Measurements from ENCODE around the gene CD44.
A peak's percentile ranks its signal among the peaks of the same experiment; 100 is the strongest.

The CD44 gene

DNA sequence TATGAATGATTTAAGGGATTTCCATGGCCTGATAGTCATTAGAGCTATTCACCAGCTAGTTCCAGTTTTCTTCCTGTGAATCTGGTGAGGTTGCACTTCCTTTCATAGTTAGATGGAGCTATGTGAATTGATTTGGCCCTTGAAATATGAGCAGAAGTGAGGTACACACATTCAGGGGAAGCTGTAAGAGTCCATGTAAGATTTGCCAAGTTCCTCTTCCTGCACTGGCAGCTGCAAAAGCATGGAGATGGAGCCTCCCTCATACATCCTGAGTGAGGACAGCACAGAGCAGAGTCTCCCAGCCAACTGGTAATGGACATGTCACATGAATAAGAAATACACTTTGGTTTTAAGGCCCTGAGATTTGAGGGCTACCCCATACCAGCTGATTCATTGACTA, 111.7 kb downstream of the CD44 start:
- TF ChIP-seq, protein P1, sequence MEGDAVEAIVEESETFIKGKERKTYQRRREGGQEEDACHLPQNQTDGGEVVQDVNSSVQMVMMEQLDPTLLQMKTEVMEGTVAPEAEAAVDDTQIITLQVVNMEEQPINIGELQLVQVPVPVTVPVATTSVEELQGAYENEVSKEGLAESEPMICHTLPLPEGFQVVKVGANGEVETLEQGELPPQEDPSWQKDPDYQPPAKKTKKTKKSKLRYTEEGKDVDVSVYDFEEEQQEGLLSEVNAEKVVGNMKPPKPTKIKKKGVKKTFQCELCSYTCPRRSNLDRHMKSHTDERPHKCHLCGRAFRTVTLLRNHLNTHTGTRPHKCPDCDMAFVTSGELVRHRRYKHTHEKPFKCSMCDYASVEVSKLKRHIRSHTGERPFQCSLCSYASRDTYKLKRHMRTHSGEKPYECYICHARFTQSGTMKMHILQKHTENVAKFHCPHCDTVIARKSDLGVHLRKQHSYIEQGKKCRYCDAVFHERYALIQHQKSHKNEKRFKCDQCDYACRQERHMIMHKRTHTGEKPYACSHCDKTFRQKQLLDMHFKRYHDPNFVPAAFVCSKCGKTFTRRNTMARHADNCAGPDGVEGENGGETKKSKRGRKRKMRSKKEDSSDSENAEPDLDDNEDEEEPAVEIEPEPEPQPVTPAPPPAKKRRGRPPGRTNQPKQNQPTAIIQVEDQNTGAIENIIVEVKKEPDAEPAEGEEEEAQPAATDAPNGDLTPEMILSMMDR (IDR thresholded peaks at IDR 0.05; ENCODE audit: insufficient read depth, low read depth, low read length, missing control alignments) = no peak
- H3K4me3 ChIP-seq (ENCODE audit: low read length) = no peak overlapping the region
- DNase-seq (ENCODE audit: low read depth) = no peak

DNA sequence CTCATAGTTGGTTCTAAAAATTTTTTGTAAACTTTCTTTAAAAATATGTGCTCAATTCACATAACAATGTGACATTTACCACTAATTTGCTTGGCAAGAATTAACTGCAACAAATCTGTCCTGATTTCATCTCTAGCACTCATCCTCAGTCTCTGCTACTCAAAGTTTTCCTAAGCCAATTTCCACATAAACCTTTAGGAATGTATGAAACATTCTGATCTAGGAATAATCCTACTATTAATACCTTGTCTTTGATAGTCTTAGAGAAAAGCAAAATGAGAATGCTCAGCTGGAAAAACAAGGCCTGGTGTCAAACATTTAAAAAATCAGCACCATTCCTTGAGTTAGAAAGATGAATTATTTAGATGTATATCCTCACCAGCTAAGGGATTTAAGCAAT, 114.3 kb downstream of the CD44 start:
- TF ChIP-seq, protein P1 (IDR thresholded peaks at IDR 0.05; ENCODE audit: insufficient read depth, low read depth, low read length, missing control alignments) = no peak
- no peak for DNase-seq (ENCODE audit: low read depth)
- H3K4me3 ChIP-seq (ENCODE audit: low read length) = no peak overlapping the region

DNA sequence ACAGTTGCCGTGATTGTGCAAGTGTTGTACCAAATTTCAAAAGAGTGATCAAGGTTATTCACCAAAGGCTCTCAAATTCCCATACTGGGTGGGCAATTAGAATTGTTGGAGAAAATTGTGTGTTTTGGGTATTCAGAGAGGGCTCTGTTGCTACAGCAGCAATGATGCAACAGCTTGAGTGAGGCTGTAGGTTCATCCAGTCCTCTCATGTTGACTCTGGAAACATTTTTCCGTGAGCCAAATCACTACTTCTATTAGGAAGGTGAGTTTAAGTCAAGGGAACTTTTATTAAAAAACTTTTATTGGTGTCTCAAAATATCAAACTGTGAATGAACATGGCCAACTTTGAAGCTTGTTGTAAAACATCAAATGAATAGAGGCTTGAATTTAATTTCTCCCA, 116.5 kb downstream of the CD44 start:
- no peak overlapping the region for H3K4me3 ChIP-seq (ENCODE audit: low read length)
- DNase-seq (ENCODE audit: low read depth) = no peak
- TF ChIP-seq, protein P1 (IDR thresholded peaks at IDR 0.05; ENCODE audit: insufficient read depth, low read depth, low read length, missing control alignments) = no peak

DNA sequence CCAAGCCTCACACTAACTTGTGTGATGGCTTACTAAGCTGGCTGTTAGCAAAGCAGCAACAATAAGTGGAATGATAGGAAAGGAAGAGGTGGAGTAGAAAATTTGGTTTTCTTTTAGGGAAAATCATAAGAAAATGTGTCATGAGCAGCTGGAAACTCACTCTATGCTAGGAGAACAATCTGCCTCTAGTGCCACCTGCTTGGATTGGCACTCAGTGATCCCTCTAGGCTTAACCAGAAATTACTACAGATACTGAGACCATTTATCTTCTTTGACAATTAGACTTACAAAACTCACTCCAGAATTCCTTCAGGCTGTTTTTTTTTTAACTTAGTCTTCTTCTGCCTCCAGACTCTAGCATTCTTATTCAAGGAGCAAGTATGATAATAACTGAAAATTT, 117.3 kb downstream of the CD44 start:
- no peak overlapping the region for H3K4me3 ChIP-seq (ENCODE audit: low read length)
- TF ChIP-seq, protein P1 (IDR thresholded peaks at IDR 0.05; ENCODE audit: insufficient read depth, low read depth, low read length, missing control alignments) = no peak
- no peak for DNase-seq (ENCODE audit: low read depth)

DNA sequence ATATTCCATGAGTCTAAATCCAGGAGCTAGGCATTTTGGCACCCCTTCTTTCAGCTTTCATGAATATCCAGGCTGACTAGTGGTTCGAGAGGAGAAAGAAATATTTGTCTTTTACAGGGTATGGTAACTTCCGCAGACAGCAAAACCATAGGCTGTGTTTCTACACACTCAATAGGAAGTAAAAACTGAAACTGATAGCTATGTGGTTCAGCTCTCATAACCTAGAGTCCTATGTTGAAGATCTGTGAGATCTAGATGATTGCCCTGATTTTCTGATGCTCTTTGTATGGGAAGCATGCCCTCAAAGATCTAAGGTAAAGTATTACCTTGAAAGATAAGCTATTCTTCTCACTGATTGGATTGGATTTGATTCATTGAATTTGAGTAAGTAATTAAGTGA, 118.3 kb downstream of the CD44 start:
- TF ChIP-seq, protein P1 (IDR thresholded peaks at IDR 0.05; ENCODE audit: insufficient read depth, low read depth, low read length, missing control alignments) = no peak
- no peak overlapping the region for H3K4me3 ChIP-seq (ENCODE audit: low read length)
- no peak for DNase-seq (ENCODE audit: low read depth)

DNA sequence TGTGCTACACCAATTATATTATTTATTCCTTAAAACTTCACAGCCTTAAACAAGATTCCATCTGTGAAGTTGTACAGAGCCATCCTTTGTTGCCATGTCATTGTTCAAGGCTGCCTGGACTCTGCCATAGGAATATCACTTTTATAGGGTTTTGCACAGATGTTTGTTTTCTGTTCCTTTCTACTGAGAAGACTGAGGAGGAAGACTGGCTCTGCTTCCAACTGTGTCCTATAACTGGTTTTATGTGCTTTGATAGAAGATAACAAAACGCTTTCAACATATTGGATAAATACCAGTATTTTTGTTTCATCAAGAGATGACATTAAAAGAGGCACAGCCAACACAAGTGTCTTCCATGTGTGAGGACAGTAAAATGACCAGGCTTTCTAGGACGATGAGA, 120.6 kb downstream of the CD44 start:
- H3K4me3 ChIP-seq (ENCODE audit: low read length) = no peak overlapping the region
- no peak for DNase-seq (ENCODE audit: low read depth)
- TF ChIP-seq, protein P1 (IDR thresholded peaks at IDR 0.05; ENCODE audit: insufficient read depth, low read depth, low read length, missing control alignments) = no peak

DNA sequence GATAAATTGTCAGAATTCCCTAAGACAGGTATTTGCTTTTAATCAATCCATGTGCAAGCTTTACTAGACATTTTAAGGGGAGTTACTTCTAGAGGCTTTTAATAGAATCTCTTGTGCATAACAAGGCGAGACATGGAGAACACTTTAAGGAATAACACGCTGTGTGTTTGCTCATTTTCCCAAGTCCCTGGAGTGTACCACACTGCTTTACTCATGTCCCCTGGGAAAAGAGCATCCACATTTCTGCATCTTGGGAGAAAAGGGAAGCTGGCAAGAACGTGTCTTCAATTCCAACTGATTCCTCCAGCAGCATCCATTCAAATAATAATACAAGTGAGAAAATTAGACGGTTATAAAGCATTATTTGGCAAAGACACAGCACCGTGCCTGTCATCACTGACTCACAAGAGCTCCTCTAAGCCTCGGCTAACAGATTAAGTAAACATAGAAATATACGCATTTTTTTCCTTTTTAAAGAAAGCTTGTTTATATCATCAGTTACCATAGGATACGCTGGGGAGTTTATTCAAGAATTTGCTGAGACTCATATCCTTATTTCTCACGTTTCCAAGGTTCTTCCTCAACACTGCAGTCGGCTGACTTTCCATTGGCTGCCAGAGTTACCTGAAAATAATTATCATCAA, 121.5 kb downstream of the CD44 start:
- no peak overlapping the region for H3K4me3 ChIP-seq (ENCODE audit: low read length)
- peak; percentile 77 for DNase-seq (ENCODE audit: low read depth)
- TF ChIP-seq, protein P1 (IDR thresholded peaks at IDR 0.05; ENCODE audit: insufficient read depth, low read depth, low read length, missing control alignments) = no peak

Data from epithelial cell of esophagus (primary cell).